GM10266 (cell line): ENCODE measurements around the gene LRRC36.
A peak's percentile ranks its signal among the peaks of the same experiment; 100 is the strongest.

ENCODE experiments used
- DNase-seq: peaks from one replicate; pipeline ENCODE4 v3.0.0; 2012; ENCODE audit errors: extremely low spot score
- TF ChIP-seq, protein P1 (sequence below): IDR thresholded peaks from 2 replicates; pipeline ENCODE4 v1.5.1; 2012; ENCODE audit warnings: mild to moderate bottlenecking, low read depth; ENCODE audit not compliant: control insufficient read depth, insufficient read depth; ENCODE audit errors: missing control alignments

LRRC36 gene

DNA sequence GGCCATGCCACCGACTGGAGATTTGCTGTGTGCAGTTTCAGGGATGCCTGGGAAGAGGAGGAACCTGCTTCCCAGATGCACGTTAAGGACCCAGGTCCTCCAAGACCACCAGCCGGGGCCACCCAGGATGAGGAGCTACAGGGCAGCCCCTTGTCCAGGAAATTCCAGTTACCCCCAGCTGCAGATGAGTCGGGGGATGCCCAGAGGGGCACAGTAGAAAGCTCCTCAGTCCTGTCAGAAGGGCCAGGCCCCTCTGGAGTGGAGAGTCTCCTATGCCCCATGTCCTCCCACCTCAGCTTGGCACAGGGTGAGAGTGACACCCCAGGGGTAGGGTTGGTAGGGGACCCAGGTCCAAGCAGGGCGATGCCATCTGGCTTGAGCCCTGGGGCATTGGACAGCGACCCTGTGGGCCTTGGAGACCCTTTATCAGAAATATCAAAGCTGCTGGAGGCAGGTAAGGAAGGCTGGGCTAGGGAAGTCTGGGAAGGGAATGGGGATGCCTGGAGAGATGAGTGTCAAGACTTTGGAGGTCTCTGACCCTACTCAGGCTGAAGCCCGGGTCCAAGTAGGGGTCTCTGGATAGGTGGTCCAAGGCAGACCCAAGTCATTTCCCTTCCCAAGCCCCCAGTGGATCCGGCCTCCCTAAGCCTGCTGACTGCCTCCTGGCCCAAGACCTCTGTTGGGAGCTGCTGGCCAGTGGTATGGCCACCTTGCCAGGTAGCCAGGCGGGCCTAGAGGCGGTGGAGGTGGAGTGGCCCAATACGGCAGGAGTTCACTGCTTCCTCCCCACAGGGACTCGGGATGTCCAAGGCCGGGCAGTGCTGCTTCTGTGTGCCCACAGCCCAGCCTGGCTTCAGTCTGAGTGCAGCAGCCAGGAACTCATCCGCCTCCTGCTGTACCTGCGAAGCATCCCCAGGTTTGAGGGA, 46.3 kb upstream of the LRRC36 start:
- TF ChIP-seq, protein P1, sequence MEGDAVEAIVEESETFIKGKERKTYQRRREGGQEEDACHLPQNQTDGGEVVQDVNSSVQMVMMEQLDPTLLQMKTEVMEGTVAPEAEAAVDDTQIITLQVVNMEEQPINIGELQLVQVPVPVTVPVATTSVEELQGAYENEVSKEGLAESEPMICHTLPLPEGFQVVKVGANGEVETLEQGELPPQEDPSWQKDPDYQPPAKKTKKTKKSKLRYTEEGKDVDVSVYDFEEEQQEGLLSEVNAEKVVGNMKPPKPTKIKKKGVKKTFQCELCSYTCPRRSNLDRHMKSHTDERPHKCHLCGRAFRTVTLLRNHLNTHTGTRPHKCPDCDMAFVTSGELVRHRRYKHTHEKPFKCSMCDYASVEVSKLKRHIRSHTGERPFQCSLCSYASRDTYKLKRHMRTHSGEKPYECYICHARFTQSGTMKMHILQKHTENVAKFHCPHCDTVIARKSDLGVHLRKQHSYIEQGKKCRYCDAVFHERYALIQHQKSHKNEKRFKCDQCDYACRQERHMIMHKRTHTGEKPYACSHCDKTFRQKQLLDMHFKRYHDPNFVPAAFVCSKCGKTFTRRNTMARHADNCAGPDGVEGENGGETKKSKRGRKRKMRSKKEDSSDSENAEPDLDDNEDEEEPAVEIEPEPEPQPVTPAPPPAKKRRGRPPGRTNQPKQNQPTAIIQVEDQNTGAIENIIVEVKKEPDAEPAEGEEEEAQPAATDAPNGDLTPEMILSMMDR = no peak
- DNase-seq = no peak

DNA sequence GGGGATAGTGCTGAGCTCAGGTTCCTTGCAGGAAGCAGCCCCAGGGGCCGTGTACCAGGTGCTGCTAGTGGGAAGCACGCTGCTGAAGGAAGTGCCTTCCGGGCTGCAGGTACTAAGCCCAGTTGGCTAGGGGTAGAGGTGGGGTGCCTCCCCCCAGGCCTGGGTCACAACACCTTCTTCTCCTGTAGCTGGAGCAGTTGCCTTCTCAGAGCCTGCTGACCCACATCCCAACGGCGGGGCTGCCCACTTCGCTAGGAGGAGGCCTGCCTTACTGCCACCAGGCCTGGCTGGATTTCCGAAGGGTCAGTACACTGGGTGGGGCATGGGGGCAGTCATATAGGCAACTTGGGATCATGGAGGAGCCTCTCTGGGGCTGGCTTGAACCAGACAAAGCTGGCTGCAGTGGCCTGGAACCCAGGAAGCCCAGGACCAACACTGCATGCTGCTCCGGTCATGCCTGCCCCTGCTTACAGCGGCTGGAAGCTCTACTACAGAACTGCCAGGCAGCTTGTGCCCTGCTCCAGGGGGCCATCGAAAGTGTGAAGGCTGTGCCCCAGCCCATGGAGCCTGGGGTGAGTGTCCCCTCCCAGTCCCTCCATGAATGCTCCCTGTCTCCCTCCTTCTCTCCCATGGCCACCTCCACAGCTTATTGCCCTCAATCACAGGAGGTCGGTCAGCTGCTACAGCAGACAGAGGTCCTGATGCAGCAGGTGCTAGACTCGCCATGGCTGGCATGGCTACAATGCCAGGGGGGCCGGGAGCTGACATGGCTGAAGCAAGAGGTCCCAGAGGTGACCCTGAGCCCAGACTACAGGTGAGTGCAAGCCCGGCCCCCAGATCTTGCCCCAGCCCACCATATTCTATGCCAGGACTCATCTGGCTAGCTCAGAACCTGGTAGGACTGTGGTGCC, 44.8 kb upstream of the LRRC36 start:
- DNase-seq = no peak
- TF ChIP-seq, protein P1 = no peak

DNA sequence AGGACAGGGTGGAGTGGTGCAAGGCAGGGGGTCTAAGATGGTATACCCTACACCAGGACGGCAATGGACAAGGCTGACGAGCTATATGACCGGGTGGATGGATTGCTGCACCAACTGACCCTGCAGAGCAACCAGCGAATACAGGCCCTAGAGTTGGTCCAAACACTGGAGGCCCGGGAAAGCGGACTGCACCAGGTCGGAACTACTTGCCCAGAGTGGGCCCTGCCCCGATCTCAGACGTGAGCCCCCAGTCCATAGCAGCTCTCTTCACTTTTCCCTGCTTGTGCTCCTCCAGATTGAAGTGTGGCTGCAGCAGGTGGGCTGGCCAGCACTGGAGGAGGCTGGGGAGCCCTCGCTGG, 44.2 kb upstream of the LRRC36 start:
- TF ChIP-seq, protein P1 = no peak
- no peak for DNase-seq

DNA sequence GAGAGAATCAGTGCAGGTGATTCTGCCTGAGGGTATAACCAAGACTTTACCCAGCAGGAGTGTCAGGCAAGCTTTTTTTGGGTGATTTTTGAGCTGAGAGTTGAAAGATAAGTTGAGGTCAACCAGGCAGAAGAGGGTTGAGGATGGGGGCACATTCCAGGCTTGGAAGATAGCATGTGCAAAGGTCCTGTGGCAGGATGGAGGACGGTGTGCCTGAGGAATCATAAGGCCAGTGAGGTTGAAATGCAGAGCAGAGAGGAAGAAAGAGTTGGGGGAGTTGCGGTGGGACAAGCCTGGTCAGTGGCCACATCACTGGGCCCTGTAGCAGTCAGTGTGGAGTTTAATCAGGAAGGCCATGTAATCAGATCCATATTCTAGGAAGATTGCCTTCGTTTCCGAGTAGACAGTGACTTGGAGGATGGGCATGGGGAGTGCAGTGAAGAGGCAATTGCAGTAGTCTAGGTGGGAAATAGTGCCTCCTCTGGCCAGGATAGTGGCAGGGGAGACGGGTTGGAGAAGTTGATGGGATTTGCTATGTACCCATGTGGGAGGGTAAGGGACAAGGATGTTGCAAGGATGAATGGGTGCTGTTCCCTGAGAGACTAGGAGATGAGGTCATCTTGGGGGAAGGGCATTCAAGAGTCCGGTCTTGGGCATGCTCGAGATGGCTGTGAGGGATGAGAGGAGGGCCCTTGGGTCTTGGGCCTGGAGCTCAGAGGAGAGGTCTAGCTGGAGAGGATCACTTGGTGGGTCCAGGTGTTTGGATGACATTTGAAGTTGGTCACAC, 43.4 kb upstream of the LRRC36 start:
- no peak for DNase-seq

DNA sequence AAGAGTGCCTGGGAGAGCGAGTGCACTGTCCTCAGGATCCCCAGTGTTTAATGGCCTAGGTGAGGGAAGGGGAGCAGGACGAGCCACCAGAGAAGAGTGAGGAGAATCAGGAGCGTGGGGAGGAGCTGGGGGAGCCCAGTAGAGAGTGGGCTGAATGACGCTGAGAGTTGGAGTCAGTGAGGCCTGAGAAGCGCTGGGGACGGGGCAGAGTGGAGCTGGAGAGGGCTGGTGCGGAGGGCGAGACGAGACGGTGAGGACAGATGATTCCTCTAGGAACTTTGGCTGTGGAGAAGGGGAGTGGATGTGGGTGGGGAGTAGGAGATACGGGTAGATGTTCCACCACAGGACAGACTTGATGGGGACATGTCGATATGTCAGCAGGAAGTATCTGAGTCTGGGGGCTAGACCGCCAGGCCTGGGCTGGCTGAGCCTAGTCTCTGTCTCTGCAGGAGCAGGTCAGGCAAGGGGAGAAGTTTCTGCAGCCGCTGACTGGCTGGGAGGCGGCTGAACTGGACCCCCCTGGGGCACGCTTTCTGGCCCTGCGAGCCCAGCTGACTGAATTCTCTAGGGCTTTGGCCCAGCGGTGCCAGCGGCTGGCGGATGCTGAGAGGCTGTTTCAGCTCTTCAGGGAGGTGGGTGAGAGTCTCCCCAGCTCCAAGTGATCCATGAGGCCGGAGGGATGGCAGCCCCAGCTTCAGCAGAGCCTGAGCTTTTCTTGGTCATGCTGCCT, 42.6 kb upstream of the LRRC36 start:
- TF ChIP-seq, protein P1 = no peak
- DNase-seq = no peak

More for the DNA sequence above, 43.4 kb upstream of the LRRC36 start:
- TF ChIP-seq, protein P1 = no peak

DNA sequence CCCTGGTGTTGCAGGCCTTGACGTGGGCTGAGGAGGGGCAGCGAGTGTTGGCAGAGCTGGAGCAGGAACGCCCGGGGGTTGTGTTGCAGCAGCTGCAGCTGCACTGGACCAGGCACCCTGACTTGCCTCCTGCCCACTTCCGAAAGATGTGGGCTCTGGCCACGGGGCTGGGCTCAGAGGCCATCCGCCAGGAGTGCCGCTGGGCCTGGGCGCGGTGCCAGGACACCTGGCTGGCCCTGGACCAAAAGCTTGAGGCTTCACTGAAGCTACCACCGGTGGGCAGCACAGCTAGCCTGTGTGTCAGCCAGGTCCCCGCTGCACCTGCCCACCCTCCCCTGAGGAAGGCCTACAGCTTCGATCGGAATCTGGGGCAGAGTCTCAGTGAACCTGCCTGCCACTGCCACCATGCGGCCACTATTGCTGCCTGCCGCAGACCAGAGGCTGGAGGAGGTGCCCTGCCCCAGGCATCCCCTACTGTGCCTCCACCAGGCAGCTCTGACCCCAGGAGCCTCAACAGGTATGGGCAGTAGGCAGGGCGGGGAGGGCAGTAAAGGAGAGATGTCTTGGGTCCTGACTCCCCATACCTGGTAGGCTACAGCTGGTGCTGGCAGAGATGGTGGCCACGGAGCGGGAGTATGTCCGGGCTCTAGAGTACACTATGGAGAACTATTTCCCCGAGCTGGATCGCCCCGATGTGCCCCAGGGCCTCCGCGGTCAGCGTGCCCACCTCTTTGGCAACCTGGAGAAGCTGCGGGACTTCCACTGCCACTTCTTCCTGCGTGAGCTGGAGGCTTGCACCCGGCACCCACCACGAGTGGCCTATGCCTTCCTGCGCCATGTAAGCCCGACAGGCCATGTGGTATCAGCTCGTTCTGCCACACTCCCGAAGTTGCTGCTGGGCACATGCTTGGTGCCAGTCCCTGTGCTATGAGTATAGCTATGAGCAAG, 41.6 kb upstream of the LRRC36 start:
- DNase-seq = no peak

More for the DNA sequence above, 41.6 kb upstream of the LRRC36 start:
- TF ChIP-seq, protein P1 = peak; percentile 20
